Activated CD8-positive, alpha-beta memory T cell treated with anti-CD3 and anti-CD28 coated beads for 4 hours (primary cell): Measurements from ENCODE around the gene HEYL.
"Not testable (repeated sequence)": the region's sequence is repeated elsewhere in the genome, so short reads cannot be mapped to it uniquely, and the experiment has no call there.

Experiments
- DNase-seq, 2 donors: peaks; one replicate each; pipeline ENCODE4 v3.0.0-alpha.2; 2020; ENCODE audit warnings: low read depth in 2 of 2

HEYL gene

DNA sequence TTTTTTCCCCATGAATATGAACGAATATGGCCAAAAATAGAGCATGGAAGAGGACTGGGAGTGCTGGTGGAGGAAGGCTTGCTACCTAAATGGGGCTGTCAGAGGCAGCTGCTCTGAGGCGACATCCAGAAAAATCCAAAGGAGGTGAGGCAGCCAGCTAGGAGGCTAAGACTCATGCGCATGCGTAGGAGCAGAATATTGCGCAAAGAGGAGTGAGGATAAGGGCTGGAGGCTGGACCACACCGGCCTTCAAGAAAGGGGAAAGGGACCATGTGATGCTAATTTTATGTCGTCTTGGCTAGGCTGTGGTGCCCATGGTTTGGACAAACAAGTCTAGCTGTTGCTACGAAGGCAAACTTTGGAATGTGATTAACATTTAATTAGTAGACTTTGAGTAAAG, 30.5 kb downstream of the HEYL start:
- DNase-seq: no peak

DNA sequence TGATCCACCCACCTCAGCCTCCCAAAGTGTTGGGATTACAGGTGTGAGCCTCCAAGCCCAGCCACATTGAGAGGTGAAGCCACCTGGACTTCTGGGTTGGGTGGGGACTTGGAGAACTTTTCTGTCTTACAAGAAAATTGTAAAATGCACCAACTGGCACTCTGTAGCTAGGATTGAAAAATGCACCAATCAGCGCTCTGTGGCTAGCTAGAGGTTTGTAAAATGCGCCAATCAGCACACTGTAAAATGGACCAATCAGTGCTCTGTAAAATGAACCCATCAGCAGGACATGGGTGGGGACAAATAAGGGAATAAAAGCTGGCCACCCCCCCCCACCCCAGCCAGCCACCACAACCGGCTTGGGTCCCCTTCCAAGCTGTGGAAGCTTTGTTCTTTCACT, 35.8 kb downstream of the HEYL start:
- not testable (repeated sequence) for DNase-seq

DNA sequence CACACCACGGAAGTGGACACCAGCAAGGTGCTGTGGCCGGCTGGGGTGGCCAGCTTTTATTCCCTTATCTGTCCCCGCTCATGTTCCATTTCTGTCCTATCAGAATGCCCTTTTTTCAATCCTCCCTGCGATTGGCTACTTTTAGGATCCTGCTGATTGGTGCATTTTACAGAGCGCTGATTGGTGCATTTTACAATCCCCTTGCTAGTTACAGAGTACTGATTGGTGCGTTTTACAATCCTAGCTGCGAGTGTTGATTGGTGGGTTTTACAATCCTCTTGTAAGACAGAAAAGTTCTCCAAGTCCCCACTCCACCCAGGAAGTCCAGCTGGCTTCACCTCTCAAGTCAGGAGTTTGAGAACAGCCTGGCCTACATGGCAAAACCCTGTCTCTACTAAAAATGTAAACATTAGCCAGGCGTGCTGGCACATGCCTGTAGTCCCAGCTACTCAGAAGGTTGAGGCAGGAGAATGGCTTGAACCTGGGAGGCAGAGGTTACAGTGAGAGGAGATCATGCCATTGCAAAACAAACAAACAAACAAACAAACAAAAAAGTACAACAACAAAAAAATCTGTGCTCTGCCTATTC, 37.7 kb downstream of the HEYL start:
- not testable (repeated sequence) for DNase-seq

DNA sequence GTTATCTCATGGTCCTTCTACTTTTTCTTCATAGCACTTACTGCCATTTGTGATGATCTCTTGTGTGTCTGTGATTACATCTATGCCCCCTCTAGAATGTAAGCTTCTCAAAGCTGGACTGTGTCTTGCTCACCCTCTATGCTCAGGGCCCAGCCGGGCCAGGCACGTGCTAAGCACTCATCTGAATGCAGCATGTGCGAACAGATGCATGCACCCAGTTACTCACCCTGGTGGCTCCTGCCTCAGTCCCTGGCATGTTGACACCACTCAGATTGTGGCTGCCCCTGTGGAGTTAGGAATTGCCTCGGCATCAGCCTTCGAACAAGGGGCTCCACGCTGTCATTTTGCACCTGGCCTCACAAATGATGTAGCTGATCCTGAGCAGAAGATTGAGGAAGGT, 43.3 kb downstream of the HEYL start:
- no peak for DNase-seq

DNA sequence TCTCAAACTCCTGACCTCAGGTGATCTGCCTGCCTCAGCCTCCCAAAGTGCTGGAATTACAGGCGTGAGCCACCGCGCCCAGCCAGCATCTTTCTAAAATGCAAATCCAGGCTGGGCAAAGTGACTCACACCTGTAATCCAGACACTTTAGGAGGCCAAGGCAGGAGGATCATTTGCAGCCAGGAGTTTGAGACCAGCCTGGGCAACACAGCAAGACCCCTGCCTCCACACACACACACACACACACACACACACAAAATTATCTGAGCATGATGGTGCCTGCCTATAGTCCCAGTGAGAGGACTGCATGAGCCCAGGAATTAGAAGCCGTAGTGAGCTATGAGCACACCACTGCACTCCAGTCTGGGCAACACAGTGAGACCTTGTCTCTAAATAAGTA, 46.1 kb downstream of the HEYL start:
- no peak for DNase-seq

DNA sequence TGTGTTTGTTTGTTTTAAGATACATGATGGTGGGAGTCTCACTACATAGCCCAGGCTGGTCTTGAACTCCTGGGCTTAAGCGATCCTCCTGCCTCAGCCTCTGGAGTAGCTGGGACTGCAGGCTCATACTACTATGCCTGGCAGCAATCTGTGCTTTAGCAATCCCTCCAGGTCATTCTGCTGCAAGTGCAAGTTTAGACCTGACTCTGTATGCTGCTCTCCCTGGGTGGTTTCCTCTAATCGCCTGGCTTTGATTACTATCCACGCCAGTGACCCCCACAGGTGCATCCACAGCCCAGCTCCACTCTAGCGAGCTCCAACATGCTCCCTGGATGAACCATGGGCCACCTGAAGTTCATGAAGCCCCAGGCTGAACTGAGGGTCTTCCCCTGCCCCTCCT, 47.4 kb downstream of the HEYL start:
- DNase-seq: no peak

DNA sequence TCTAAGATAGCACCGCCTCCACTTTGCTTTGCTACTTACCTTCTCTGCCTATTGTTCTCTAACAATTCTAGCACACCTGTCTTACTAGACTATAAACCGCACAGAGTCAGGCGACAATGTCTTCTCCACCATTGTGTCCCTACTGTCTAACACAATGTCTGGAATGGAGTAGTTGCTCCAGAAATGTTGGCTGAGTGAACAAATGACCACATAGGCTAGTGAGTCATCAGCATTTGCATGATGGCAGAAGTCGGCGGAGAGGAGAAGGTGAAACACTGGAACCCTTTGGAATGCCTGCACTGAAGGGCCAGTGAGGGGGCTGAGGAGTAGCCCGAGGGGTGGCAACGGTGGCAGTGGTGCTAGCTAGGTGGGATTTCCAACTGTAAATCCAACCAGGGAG, 48.9 kb downstream of the HEYL start:
- no peak for DNase-seq

DNA sequence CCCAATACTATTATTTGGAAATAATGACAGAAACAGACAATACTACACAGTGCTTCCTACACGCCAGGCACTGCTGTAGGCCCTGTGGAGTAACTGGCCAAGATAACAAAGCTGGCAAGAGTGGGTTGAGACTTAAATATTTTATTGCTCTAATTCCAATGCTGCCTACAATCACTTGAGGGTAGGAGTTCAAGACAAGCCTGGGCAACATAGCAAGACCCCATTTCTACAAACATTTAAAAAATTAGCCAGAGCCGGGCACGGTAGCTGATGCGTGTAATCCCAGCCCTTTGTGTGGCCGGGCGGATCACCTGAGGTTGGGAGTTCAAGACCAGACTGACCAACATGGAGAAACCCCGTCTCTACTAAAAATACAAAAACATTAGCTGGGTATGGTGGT, 53.5 kb downstream of the HEYL start:
- no peak for DNase-seq

DNA sequence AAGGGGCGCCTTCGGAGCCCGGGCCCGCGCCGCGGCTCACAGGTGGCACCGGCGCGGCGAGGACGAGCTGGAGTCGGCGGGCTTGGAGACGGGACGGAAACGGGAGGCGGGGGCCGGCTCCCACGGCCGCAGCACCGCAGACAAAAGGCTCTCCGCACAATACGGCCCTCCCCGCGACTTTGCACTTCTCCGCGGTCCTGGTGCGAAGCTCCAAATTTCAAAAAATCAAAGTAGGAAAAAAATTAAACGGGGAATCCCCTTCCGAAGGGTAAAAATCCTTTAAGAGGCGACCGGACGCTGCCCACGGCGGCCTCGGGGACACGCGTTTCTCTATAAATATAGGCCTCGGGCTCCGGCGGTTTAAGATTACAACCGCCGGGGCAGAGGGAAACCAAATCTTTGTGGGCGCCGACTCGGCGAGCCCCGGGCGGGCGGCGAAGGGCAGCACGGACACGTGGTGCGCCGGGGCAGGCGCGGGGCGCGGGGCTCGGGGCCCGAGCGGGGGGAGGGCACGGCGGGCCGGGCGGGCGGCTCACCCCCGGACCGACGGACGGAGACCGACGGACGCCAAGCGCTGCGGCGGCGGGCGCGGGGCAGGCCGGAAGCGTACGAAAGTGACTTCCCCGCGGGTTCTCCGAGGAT, 63.3 kb downstream of the HEYL start:
- DNase-seq: peak in 1 of 2 donors; percentile 4

DNA sequence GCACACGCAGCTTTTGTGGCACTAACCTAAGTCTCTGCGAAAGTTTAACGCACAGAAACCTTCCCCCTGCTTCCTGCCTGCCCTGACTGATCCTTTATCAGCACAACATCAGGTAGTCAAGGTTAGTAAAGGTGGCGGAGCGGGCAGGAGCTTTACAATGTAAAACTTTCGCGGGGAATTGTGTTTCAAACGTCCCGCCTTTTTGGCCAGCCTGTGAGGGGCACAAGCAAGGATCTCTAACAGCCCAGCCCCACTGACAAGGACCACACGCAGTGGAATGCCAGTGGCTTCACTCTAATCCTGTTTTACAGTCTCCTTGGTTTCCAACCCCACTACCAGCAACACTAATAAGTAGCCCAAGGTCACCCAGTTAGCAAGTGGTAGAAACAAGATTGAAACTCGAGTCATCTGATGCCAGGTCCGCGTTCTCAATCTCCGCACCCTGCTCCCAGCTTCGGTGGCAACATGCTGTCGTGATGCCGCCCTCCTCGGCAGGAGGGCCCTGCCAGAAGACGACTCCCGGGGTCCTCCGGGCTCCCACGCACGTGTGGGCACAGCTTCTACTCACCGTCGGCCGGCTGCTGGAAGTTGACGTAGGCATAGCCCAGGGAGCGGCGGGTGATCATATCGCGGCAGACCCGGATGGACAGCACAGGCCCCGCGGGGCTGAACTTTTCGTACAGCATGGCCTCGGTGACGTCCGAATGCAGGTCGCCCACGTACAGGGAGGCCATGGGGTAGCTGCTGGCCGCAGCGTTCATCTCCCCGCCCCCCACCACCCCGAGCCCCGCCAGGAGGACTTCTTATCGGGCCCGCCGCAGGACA, 64.0 kb downstream of the HEYL start:
- peak; percentile 20 to 48 for DNase-seq

DNA sequence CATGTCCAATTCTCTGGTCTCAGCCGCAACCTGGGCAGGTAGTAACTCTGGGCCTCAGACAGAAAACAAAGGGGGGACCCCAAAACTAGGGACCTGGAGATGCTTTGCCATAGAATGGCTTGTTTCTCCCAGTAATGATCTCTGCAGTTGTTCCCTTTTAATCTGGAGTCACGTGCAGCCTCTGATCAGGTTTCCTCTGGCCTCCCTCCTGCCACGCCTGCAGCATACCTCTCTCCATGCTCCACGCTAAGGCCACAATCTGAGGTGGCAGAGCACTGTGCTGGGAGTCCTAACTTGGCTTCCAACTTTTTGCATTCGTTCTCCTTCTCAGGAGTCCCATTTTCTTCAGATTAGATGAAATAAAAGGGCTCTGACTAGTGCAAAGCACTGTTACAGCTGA, 64.8 kb downstream of the HEYL start:
- no peak for DNase-seq
